ENCODE results near the gene HLCS.

The HLCS gene

GRCh38 chr21:36701756-36702621 lies 264.5 kb downstream of the HLCS start:
- DNase-seq (ENCODE audit: low spot score) = no peak

- DNase-seq (ENCODE audit: low spot score) = no peak
These were observed 265.3 kb downstream of the HLCS start for GRCh38 chr21:36700971-36701755.
